ENCODE measurements around the gene GTPBP1. TPM values are rescaled to one million over a fixed set of nuclear protein-coding genes. Genes with fewer than 3 reads are reported as not detected.

Gene GTPBP1
- total RNA-seq, result 20.0 TPM

DNA sequence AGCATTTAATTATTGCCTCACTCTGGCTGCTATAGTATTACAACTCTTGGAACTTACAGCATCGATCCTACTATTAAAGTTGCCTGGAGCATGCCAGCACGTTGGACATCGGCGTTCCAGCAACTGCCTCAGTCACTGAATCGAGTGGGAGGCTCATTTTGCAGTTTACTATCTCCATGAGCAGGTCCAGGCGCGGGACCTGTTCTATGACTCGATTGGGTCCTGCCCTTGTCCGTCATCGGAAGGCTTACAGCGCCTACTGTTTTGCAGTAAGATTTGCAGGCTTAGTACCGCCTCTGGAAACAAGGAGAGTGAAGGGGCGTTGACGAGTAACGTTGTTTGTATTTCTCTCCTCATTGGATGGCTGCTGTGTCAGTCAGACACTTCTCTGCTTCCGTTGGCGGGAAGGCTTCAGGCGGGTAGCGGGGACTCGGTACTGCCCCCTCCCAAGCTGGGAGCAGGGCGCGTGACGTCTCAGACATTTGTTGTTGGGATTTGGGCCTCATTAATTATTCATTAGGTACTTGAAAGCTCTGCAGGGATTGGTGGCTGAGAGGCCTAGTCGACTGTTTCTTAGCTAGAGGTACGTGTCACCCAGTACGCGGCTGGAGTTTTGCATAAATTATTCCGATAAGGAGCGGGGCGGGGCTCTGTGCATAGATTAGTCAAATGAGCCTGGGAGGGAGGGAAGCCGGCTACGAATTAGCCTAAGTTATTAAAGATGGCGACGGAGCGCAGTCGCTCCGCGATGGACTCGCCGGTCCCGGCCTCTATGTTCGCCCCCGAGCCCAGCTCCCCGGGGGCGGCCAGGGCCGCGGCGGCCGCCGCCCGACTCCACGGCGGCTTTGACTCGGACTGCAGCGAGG lies at the start of gene GTPBP1:
Gene GTPBP1, plus strand, starts transcription at position 710 of the 866 bp plus-strand sequence. Its CDS starts 12 bp downstream, at position 722.
- peak; percentile 88 for ATAC-seq

- peak; percentile 88 for ATAC-seq
These were observed 49.3 kb upstream of the GTPBP1 start, which contains the start of the genes CBY1 and FAM227A for GRCh38 chr22:38656256-38657044. Gene CBY1 (plus strand): TSS chr22:38656638. CDS start chr22:38668055, 11,417 bp downstream. Gene FAM227A (minus strand): TSS chr22:38656392. CDS start chr22:38650168, 6,224 bp downstream.

- ATAC-seq, result peak; percentile 16
These were observed 48.5 kb upstream of the GTPBP1 start for GRCh38 chr22:38657045-38657909.

- no peak for ATAC-seq
These were observed 30.9 kb upstream of the GTPBP1 start for GRCh38 chr22:38674888-38675287.

DNA sequence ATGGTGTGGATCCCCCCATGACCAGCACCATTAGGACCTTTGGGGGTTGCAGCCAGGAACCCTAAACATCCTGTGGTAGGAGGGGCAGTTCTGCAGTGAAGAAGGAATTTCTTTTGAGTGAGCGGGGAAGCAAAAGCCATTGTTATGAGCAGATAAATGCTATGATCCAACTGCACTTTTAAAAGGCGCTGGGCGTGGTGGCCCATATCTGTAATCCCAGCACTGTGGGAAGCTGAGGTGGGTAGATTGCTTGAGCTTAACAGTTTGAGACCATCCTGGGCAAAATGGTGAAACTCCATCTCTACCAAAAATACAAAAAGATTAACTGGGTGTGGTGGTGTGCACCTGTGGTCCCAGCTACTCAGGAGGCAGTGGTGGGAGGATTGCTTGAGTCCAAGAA lies 29.9 kb upstream of the GTPBP1 start:
- ATAC-seq, result no peak

DNA sequence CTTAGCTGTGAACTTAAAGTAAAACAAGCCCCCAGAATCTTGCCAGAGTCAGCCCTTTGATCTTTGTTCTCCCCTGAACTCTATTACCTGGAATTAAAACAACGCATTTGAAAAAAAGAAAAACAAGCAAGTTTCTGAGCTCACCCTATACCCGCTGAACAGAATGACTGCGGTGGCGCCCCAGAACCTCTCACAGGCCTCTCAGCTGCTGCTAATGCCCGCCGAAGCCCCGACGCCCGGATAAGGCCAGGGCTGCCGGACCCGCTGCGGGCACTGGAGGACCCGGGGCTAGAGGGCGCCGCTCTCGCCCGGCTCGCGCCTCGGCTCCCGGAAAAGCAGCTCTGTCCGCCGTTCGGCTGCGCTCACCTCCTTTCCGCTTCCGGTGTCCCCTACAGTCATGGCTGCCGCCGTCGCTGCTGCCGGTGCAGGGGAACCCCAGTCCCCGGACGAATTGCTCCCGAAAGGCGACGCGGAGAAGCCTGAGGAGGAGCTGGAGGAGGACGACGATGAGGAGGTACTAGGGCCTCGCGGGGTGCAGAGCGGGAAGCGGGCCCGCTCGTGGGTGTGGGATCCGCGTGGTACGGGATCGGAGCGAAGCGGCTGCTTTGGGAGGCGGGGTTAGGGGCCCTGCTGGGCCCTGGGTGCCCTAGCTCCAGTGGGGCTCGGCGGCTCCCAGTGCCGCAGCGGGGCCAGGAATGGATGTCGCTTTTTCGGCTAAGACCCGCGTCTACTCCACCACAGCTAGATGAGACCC lies 24.0 kb upstream of the GTPBP1 start, which contains the start of gene TOMM22:
Gene TOMM22, plus strand, starts transcription at position 376 of the 754 bp plus-strand sequence. Its CDS starts 22 bp downstream, at position 398.
- peak; percentile 92 for ATAC-seq

GRCh38 chr22:38684895-38685294 lies 20.8 kb upstream of the GTPBP1 start:
- no peak for ATAC-seq

GRCh38 chr22:38685761-38686160 lies 20.0 kb upstream of the GTPBP1 start:
- ATAC-seq, result no peak

GRCh38 chr22:38689651-38690050 lies 16.1 kb upstream of the GTPBP1 start:
- no peak for ATAC-seq

GRCh38 chr22:38694049-38694448 lies 11.7 kb upstream of the GTPBP1 start:
- no peak for ATAC-seq

DNA sequence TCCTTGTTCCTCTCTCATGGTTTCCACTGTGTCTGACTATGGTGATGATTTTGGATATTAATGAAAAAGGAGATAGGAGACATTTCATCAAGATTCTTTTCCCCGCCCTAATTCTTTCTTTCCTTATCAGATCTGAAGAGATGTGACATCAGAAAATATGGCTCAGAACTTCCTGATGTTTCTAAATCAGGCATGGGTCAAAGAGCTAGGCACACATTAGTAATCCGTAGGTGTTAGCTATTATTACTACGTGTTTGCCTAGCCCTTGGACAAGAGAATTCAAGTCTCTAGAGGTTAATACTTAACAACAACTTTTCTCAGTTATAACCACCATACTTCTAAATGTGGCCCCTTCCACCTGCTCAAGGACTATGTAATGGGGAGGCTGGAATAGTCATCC lies 10.8 kb upstream of the GTPBP1 start:
- peak; percentile 21 for ATAC-seq

DNA sequence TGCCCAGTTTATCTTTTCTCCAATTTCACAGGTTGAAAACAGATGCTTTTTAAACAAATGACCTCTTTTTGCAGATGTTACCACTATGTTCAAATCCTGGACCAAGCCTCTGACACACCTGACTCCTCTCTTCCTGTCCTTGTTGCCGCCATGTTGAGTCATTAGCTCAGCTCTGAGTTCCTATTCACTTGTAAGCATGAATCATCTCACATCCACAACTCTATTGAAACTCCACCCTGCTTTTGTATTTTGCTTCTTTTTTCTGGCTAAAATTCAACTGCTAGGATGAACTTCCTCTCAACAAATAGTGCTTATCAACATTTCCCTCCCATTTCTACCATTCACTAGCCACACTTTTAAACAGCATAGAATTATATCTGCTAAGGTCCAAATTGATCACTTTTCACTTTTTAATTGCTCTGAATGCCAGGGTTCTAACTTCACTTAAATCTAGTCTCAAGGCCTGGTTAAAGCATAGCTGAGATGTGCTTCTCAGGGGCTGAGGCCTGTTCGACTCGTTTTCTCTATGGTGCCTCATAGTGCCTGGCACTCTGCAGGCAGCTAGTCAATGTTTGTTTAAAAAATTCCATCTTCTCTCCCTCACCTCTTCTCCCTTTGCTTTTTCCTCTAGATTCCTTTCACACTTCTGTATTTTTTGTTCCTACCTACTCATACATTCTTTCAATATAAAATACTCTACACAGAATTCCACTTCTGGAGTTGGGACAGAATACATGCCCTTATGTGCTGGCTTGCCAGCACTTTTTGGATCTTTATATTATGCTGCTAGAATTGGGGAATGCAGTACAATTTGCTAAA lies 8.9 kb upstream of the GTPBP1 start:
- ATAC-seq, result peak; percentile 49

DNA sequence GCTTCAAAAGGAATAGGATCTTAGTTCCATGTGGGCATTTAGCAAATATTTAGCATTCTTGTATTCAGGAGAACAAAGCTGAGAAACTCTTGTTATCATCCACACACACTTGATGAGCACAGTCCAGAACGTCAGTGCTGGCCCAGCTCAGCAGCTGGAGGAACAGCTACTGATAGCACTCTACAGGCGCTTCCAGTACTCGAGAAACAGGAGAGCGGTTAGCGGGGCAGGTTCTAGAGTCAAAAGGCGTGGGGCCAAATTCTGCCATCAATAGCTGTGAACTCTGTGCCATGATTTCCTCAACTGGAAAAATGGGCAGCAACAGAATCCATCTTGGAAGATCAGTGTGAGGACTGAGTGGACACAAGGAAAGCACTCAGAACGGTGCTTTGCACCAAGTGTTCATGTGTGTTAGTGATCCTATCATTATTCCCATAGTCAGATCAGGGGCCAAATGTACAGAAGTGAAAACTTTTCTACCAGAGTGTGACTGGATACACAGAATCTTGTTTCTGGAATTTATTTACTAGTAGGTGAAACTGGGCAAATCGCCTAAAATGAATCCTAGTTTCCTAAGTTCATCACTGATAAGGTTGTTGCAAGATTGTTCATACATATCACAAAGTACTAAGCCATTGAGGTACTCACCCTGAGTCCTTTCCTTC lies 8.2 kb upstream of the GTPBP1 start:
- ATAC-seq, result no peak

GRCh38 chr22:38698407-38699094 lies 7.2 kb upstream of the GTPBP1 start:
- ATAC-seq, result no peak

GRCh38 chr22:38699143-38699542 lies 6.6 kb upstream of the GTPBP1 start:
- ATAC-seq, result no peak

DNA sequence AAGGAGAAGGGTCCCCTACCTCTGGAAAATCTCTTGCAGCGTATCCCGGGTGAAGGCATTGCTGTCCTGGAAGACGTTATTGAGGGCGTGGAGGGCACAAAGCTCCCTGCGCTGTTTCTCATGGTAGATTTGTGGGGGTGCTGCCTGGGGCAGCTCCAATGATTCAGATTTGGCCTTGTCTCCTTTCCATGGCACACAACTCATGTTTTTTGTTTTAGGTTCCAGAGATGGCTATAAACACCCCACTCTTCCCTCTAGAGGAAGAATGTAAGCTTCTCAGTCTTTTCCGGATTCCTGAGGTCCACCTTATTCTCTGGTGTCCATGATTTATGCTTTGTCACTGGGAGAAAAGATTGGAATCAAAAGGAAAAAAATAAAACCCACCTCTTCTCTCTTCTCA lies 6.0 kb upstream of the GTPBP1 start:
- no peak for ATAC-seq

DNA sequence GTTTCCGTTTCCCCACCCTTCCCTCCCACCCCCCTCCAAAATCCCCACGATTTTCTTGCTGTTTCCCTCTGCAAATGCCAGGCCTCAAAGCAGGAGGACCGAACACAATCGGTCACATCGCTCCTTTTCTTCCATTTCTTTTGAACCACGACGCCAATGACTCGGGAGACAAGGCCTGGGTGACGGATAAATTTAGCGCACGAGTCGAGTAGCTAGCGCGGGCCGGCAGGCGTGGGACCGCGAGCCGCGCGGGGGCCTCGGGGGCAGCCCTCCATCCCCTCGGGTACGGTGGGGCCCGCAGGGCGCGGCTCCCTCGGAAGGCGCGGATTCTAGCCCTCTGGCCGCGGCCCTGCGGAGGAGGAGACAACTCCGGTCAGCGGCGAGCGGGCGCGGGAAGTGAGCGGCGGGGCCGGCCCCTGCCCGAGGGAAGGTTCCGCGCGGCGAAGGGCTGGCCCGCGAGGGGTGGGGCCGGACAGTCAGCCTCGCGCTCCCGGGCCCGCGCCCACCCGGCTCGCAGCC lies 5.4 kb upstream of the GTPBP1 start:
- ATAC-seq, result peak; percentile 46

GRCh38 chr22:38700789-38701628 lies 4.7 kb upstream of the GTPBP1 start, which contains the start of gene JOSD1:
Gene JOSD1 (minus strand): TSS chr22:38700943. CDS start chr22:38699987, 956 bp downstream.
- peak; percentile 73 for ATAC-seq

Data from esophagus mucosa (tissue), 1 donor.